HEK293T (cell line): ENCODE results near the gene C5orf15.

Experiments
- CTCF ChIA-PET: fragments of 350-600 bp; formaldehyde crosslinking; extraction: SDS; loops from one replicate; lab custom pipeline; 2021; ENCODE audit warnings: antibody characterized with exemption, inconsistent platforms; lab: Yijun Ruan, JAX
- POLR2A ChIA-PET: fragments of 350-600 bp; formaldehyde crosslinking; extraction: SDS; loops from one replicate; lab custom pipeline; 2020; ENCODE audit warnings: antibody characterized with exemption, inconsistent platforms; lab: Yijun Ruan, JAX
- DNase-seq: peaks from one replicate; pipeline ENCODE4 v3.0.0; 2012; ENCODE audit warnings: mixed read lengths; ENCODE audit errors: extremely low spot score
- ARNT ChIP-seq: fragments of 450-650 bp; IDR thresholded peaks from 2 replicates; pipeline ENCODE4 v1.6.1; 2017; ENCODE audit warnings: mild to moderate bottlenecking
- BHLHE40 ChIP-seq: fragments of 450-650 bp; IDR thresholded peaks from 2 replicates; pipeline ENCODE4 v1.6.1; 2016; ENCODE audit warnings: mild to moderate bottlenecking, moderate library complexity, borderline replicate concordance
- CTBP1 ChIP-seq: fragments of 450-650 bp; IDR thresholded peaks from 2 replicates; pipeline ENCODE4 v1.6.1; 2016; ENCODE audit warnings: borderline replicate concordance
- ELF4 ChIP-seq: fragments of 450-650 bp; IDR thresholded peaks from 2 replicates; pipeline ENCODE4 v1.6.1; 2017; ENCODE audit warnings: antibody characterized with exemption
- FOXA1 ChIP-seq: fragments of 450-650 bp; IDR thresholded peaks from 2 replicates; pipeline ENCODE4 v1.6.1; 2016; ENCODE audit warnings: mild to moderate bottlenecking
- FOXK2 ChIP-seq: fragments of 450-650 bp; IDR thresholded peaks from 2 replicates; pipeline ENCODE4 v1.6.1; 2016; ENCODE audit warnings: mild to moderate bottlenecking
- FOXM1 ChIP-seq: fragments of 450-650 bp; IDR thresholded peaks from 2 replicates; pipeline ENCODE4 v1.6.1; 2017; ENCODE audit warnings: mild to moderate bottlenecking, borderline replicate concordance
- HDGF ChIP-seq: fragments of 450-650 bp; IDR thresholded peaks from 2 replicates; pipeline ENCODE4 v1.6.1; 2017; ENCODE audit warnings: antibody characterized with exemption, borderline replicate concordance
- L3MBTL2 ChIP-seq: fragments of 450-650 bp; conservative IDR thresholded peaks from 2 replicates; pipeline ENCODE4 v1.6.1; 2016; ENCODE audit warnings: mild to moderate bottlenecking
- LEF1 ChIP-seq: fragments of 450-650 bp; IDR thresholded peaks from 2 replicates; pipeline ENCODE4 v1.6.1; 2017; ENCODE audit warnings: mild to moderate bottlenecking, borderline replicate concordance
- NFRKB ChIP-seq: fragments of 450-650 bp; IDR thresholded peaks from 2 replicates; pipeline ENCODE4 v1.6.1; 2016; ENCODE audit warnings: mild to moderate bottlenecking, moderate library complexity
- SP1 ChIP-seq: fragments of 450-650 bp; IDR thresholded peaks from 2 replicates; pipeline ENCODE4 v1.6.1; 2017
- SUZ12 ChIP-seq: fragments of 450-650 bp; IDR thresholded peaks from 2 replicates; pipeline ENCODE4 v1.6.1; 2016; ENCODE audit warnings: mild to moderate bottlenecking
- TARDBP ChIP-seq: fragments of 450-650 bp; IDR thresholded peaks from 2 replicates; pipeline ENCODE4 v1.6.1; 2016
- ZNF384 ChIP-seq: fragments of 450-650 bp; IDR thresholded peaks from 2 replicates; pipeline ENCODE4 v1.6.1; 2016
- TF ChIP-seq, protein P1 (sequence below): fragments of 450-650 bp; IDR thresholded peaks from 2 replicates; pipeline ENCODE4 v1.6.1; 2016

C5orf15 gene

DNA sequence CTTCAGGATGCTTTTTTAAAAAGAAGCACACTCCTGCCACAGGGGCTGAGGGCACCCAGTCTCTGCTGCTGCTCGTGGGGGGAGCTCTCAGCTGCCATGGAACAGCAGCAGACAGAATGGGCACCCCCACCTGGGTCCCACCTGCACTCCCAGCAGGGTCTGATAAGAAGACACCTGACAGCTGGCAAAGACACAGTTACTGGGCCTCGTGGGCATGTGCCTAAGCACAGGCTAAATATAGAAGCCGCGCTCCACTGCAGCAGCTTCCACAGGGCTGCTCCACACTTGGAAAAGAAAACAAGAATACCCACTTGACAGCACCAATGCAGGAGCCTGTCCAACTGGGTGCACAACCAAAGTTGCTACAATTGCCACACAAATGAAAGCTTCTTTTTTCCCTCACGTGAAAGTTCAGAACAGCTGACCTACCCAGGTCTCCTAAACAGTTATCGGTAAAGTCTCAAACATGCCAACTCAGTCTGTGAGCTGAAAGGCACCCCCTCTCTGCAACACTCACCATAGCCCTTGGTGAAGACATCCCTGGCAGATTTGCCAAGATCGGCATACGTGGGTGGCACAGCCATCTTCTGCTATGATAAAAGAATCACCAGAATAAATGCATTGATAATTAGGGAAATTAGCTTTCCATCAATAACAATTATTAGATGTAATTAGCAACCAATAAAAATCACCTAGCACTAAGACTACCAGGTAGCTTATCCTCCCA lies 24.2 kb upstream of the C5orf15 start:
- ChIA-PET CTCF (interaction anchor here (0.7 to 1.3 kb wide), 4 partner anchors 11 to 47 kb away, joined by 3 to 7 read pairs (median 4); no protein-coding TSS in a partner anchor), POLR2A (interaction anchor here (0.9 to 1.9 kb wide), 2 partner anchors 12 to 22 kb away, joined by 3 to 10 read pairs; partner anchors contain the start of gene VDAC1)
- TF ChIP-seq, protein P1, sequence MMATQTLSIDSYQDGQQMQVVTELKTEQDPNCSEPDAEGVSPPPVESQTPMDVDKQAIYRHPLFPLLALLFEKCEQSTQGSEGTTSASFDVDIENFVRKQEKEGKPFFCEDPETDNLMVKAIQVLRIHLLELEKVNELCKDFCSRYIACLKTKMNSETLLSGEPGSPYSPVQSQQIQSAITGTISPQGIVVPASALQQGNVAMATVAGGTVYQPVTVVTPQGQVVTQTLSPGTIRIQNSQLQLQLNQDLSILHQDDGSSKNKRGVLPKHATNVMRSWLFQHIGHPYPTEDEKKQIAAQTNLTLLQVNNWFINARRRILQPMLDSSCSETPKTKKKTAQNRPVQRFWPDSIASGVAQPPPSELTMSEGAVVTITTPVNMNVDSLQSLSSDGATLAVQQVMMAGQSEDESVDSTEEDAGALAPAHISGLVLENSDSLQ: no peak
- DNase-seq: no peak

DNA sequence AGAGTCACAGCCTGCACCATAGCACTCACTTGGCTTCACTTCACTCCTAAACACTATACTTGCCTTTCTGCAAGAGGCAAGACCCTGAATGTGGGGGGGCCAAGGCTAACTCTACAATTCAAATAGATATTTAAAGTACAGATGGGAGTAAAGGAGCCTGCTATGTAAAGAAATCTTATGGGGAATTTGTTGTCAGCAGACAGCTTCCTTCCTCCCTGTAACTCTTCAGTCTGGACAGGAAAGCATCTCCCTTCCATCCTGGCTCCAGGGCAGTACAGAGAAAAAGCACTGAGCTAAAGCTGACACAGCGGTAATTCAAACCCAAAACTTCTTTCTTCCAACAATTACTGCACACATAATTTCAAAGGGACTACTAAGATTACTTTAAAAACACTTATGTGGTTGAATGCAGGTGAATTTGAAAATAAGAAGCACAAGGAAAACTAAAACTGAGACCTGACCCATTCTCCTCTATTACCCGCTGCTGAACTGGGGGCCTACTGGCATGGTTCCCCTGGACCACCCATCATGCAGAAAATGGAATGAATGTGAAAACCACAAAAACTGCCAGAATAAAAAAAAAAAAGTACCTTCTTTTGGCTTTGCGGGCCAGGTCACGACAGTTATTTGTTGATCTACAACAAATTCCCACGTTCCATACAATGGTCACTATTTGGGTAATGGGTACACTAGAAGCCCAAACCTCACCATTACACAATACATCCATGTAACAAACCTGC lies 22.9 kb upstream of the C5orf15 start:
- ChIA-PET POLR2A (no interaction called here), CTCF (no interaction called here)
- no peak for DNase-seq
- no peak for TF ChIP-seq FOXA1
- no peak for TF ChIP-seq CTBP1
- TF ChIP-seq ARNT: no peak
- TF ChIP-seq L3MBTL2: no peak

DNA sequence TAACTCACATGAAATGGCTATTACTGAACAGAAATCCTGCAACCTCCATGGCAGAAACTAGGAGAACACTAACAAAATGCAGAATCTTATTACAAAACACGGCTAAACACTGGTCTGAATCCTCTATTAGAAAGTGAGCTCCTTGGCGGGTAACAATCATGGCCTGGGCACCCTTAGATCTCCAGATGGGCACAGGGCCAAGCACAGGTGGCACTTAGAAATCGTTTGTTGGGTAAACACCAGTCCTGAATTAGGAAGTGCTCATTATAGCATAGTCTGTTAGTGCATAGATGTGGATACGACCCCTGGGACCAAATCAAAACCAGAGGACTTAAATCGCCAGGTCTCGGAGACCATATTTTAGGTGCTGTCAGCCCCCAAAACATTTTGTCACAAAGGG lies 22.0 kb upstream of the C5orf15 start:
- DNase-seq: no peak
- POLR2A ChIA-PET: no interaction called here
- TF ChIP-seq CTBP1 (no peak), FOXM1 (no peak), NFRKB (no peak), ELF4 (no peak), ARNT (no peak), ZNF384 (no peak), FOXK2 (no peak), BHLHE40 (no peak), FOXA1 (no peak), LEF1 (no peak), SP1 (no peak), HDGF (no peak), TARDBP (no peak), L3MBTL2 (no peak), SUZ12 (no peak)
- TF ChIP-seq, protein P1: no peak
- CTCF ChIA-PET: no interaction called here

DNA sequence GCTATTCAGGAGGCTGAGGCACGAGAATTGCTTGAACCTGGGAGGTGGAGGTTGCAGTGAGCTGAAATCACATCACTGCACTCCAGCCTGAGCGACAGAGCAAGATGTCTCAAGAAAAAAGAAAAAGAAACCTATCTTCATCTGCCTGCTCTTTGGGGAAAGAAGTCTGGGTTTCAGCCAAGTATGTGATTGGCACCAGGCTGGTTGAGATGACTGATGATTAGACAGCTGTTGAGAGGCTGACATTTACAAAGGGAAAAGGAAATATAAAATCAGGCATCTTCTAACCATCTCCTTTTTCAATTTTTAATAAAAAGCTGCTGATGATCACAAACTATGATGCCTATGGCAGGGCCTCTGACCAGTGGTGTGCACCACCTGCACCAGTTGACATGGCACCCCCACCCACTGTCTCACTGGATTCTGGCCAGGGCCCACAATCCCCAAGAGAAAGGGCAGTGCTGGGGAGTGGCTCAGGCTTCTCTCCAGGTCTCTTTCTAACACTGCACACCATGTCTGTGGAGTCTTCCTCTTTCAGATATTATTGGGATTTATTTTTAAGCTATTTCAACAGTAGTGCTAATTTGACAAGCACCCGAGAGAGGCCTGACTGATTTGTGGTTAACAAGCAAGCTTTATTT lies 17.2 kb upstream of the C5orf15 start:
- ChIA-PET CTCF (interaction anchor here (2.9 kb wide), 1 partner anchor 11 kb away, joined by 12 read pairs; no protein-coding TSS in a partner anchor), POLR2A (interaction anchor here (1.1 kb wide), 1 partner anchor 9 kb away, joined by 5 read pairs; no protein-coding TSS in a partner anchor)
- no peak for TF ChIP-seq FOXA1
- TF ChIP-seq LEF1: no peak
- no peak for TF ChIP-seq SP1
- no peak for TF ChIP-seq ELF4
- TF ChIP-seq SUZ12: no peak
- TF ChIP-seq TARDBP: no peak
- no peak for TF ChIP-seq FOXK2
- no peak for TF ChIP-seq ZNF384
- TF ChIP-seq CTBP1: no peak
- no peak for TF ChIP-seq ARNT
- no peak for TF ChIP-seq BHLHE40
- no peak for TF ChIP-seq NFRKB
- no peak for TF ChIP-seq L3MBTL2
- DNase-seq: no peak

DNA sequence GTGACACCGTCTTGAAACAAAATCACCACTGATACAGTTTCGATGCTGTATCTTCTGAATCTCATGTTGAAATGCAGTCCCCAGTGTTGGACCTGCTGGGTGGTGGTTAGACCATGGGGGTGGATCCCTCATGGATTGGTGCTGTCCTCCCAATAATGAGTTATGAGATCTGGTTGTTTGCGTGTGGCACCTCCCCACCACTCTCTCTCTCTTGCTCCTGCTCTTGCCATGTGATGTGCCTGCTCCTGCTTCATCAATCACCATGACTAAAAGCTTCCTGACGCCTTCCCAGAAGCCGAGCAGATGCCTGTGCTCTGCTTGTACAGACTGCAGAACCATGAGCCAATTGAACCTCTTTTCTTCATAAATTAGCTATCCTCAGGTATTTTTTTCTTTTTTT lies 15.2 kb upstream of the C5orf15 start:
- CTCF ChIA-PET: interaction anchor here (3.5 kb wide), 1 partner anchor 13 kb away, joined by 20 read pairs; no protein-coding TSS in a partner anchor
- POLR2A ChIA-PET: no interaction called here
- no peak for DNase-seq
- TF ChIP-seq ELF4 (no peak), NFRKB (no peak), TARDBP (no peak)

DNA sequence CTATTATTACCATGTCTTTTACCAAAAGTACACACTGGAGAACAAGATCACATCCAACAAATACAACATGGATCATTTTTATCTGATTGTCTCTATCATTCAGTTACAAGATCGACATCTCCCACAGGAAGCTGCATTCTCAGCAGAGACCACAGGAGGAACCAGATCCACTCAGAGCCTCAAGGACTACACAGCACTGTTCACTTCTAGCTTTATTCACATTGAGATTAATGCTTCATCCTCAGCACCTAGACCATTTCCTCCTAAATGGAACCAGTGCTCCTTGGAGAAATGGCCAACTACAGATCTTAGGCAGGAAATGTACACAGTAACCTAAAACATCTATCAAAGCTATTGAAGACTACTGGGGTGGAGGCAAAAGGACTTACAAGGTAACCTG lies 13.3 kb upstream of the C5orf15 start:
- ChIA-PET CTCF (interaction anchor here (0.5 to 3.5 kb wide), 4 partner anchors 11 to 376 kb away, joined by 3 to 20 read pairs (median 3); no protein-coding TSS in a partner anchor), POLR2A (no interaction called here)
- DNase-seq: peak; percentile 12
- TF ChIP-seq ARNT (no peak), SUZ12 (no peak), FOXA1 (no peak), SP1 (no peak), HDGF (no peak), TARDBP (no peak), FOXK2 (no peak), ELF4 (no peak), FOXM1 (no peak), LEF1 (no peak), NFRKB (no peak), BHLHE40 (no peak), CTBP1 (no peak), ZNF384 (no peak), L3MBTL2 (no peak)
- TF ChIP-seq, protein P1: no peak
